Heart left ventricle (tissue), 13 donors: ENCODE results near the gene ACOXL.

Experiments
- POLR2A ChIP-seq, 2 donors: fragments of 450-650 bp; IDR thresholded peaks; one replicate each; pipeline ENCODE4 v1.6.1; 2017; ENCODE audit warnings: antibody characterized with exemption in 2 of 2, mild to moderate bottlenecking in 2 of 2, moderate library complexity in 2 of 2
- TF ChIP-seq, protein P1 (sequence below), 12 donors: fragments of 200-600 bp; sonication (generic) in 4 of 12; IDR thresholded peaks; one replicate each; pipeline versions ENCODE4 v1.5.0 to v1.8.0; 2018 to 2022; ENCODE audit warnings: antibody characterized with exemption in 12 of 12, mild to moderate bottlenecking in 5 of 12
- donor health status: ischemic (EF 13 %, LVEDD 7.1; RV severe dilation, severe dysfunction).
- donor health status: DM: no; HTN: yes; CAD: no.
- donor health status: DM: no; HTN: no; CAD: no.
- donor health status: ischemic (EF 25% LVEDD 6.9; RV normal size, moderate dysfunction).
- donor health status: ischemic (EF 25% LVEDD 5.7; RV mildly dilated, moderate dysfunction).
- donor health status: ischemic (EF 35%, LVEDD 5.7; RV mildly dilated, moderate dysfunction).
- donor health status: nonischemic (EF 11% LVEDD 7.7; RV severe dilation, severe dysfunction).
- donor health status: DM: yes; HTN: yes; CAD: no.
- donor health status: PGD.
- donor health status: ischemic (EF 29% LVEDD 5.4; RV normal size, mild dysfunction).
- donor health status: nonischemic (EF 23%, LVEDD 6.1; RV moderate dilation, normal function).

DNA sequence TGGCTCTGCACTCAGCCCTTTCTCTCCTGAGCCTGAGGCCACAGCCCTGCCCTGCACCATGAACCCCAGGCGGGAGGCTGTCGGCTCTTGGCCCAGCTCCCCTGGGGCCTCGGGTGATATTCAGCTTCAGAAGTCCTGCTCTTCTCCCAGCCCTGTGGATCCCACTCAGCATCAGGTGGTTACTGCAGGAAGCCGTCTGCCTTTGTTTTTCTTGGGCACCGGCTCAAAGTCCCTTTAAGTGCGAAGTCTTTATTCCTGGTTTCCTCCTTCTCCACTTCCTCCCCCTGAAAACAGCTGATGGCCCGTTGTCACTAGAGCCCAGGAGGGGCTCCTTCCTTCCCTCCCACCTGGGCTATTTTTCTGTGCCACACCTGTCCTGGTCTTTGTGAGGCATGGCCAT, 226.8 kb downstream of the ACOXL start:
- no peak for TF ChIP-seq POLR2A (IDR thresholded peaks at IDR 0.05)
- TF ChIP-seq, protein P1, sequence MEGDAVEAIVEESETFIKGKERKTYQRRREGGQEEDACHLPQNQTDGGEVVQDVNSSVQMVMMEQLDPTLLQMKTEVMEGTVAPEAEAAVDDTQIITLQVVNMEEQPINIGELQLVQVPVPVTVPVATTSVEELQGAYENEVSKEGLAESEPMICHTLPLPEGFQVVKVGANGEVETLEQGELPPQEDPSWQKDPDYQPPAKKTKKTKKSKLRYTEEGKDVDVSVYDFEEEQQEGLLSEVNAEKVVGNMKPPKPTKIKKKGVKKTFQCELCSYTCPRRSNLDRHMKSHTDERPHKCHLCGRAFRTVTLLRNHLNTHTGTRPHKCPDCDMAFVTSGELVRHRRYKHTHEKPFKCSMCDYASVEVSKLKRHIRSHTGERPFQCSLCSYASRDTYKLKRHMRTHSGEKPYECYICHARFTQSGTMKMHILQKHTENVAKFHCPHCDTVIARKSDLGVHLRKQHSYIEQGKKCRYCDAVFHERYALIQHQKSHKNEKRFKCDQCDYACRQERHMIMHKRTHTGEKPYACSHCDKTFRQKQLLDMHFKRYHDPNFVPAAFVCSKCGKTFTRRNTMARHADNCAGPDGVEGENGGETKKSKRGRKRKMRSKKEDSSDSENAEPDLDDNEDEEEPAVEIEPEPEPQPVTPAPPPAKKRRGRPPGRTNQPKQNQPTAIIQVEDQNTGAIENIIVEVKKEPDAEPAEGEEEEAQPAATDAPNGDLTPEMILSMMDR (IDR thresholded peaks at IDR 0.05) = no peak
